Neural cell (in vitro differentiated cells): ENCODE results near the gene SERPINB4. TPM values are rescaled to one million over a fixed set of nuclear protein-coding genes. Genes with fewer than 3 reads are reported as not detected.

ENCODE experiments used
- H2AFZ ChIP-seq: fragments of 200-600, 300-800 bp; sonication (generic), shearing (Covaris generic); 2 replicates; pipeline ENCODE4 v1.6.0; 2014; ENCODE audit warnings: low read depth, mild to moderate bottlenecking, antibody characterized with exemption, low read length, moderate library complexity
- H3F3A ChIP-seq: fragments of 200-600 bp; shearing (Covaris generic); 2 replicates; pipeline ENCODE4 v1.6.1; 2016; ENCODE audit warnings: mild to moderate bottlenecking, moderate library complexity, mixed read lengths, antibody characterized with exemption, low read length; ENCODE audit not compliant: insufficient read depth, poor library complexity, severe bottlenecking
- H3K27ac ChIP-seq: fragments of 200-600, 300-800 bp; sonication (generic), shearing (Covaris generic); 2 replicates; pipeline ENCODE4 v1.5.1; 2014; ENCODE audit warnings: mild to moderate bottlenecking, low read length, moderate library complexity
- H3K27me3 ChIP-seq: fragments of 300-800, 200-600 bp; sonication (generic), shearing (Covaris generic); 2 replicates; pipeline ENCODE4 v1.6.0; 2014; ENCODE audit warnings: mild to moderate bottlenecking, low read depth, low read length, moderate library complexity; ENCODE audit not compliant: insufficient read depth
- H3K36me3 ChIP-seq: fragments of 300-800, 200-600 bp; sonication (generic), shearing (Covaris generic); 2 replicates; pipeline ENCODE4 v1.5.1; 2014; ENCODE audit warnings: mild to moderate bottlenecking, antibody characterized with exemption, low read length, moderate library complexity; ENCODE audit not compliant: insufficient read depth
- H3K4me2 ChIP-seq: fragments of 300-800, 200-600 bp; sonication (generic), shearing (Covaris generic); 2 replicates; pipeline ENCODE4 v1.6.0; 2014; ENCODE audit warnings: mild to moderate bottlenecking, low read length
- H3K4me3 ChIP-seq: fragments of 300-800, 200-600 bp; sonication (generic), shearing (Covaris generic); 2 replicates; pipeline ENCODE4 v1.5.1; 2014; ENCODE audit warnings: mild to moderate bottlenecking, low read length, moderate library complexity
- H3K79me2 ChIP-seq: fragments of 200-600 bp; shearing (Covaris generic); replicated peaks from 2 replicates; pipeline ENCODE4 v1.6.0; 2014; ENCODE audit warnings: mild to moderate bottlenecking, low read length, moderate library complexity; ENCODE audit not compliant: insufficient read depth
- H3K9ac ChIP-seq: fragments of 300-800, 200-600 bp; sonication (generic), shearing (Covaris generic); 2 replicates; pipeline ENCODE4 v1.6.1; 2016; ENCODE audit warnings: mild to moderate bottlenecking, low read length, mixed read lengths
- H3K9me2 ChIP-seq: fragments of 200-600 bp; shearing (Covaris generic); 2 replicates; pipeline ENCODE4 v1.6.1; 2016; ENCODE audit warnings: mild to moderate bottlenecking, low read length, mixed read lengths; ENCODE audit not compliant: insufficient read depth
- H3K9me3 ChIP-seq: fragments of 200-600, 300-800 bp; sonication (generic), shearing (Covaris generic); 2 replicates; pipeline ENCODE4 v1.6.1; 2016; ENCODE audit warnings: mild to moderate bottlenecking, mixed run types, low read length, moderate library complexity, mixed read lengths
- H4K20me1 ChIP-seq: fragments of 200-600 bp; shearing (Covaris generic); 2 replicates; pipeline ENCODE4 v1.6.1; 2016; ENCODE audit warnings: mild to moderate bottlenecking, mixed run types; ENCODE audit not compliant: insufficient read depth
- CTCF ChIP-seq: fragments of 450-650 bp; IDR thresholded peaks from 2 replicates; pipeline ENCODE4 v1.5.1; 2014; ENCODE audit warnings: antibody characterized with exemption, mild to moderate bottlenecking, moderate library complexity; ENCODE audit not compliant: poor library complexity, severe bottlenecking
- EP300 ChIP-seq: fragments of 450-650 bp; conservative IDR thresholded peaks from 2 replicates; pipeline ENCODE4 v1.6.1; 2014; ENCODE audit warnings: antibody characterized with exemption, mild to moderate bottlenecking, moderate library complexity; ENCODE audit not compliant: poor library complexity, severe bottlenecking
- EZH2 ChIP-seq: fragments of 200-600, 300-800 bp; shearing (Covaris generic), sonication (generic); IDR thresholded peaks from 2 replicates; pipeline ENCODE4 v1.6.1; 2014; ENCODE audit warnings: antibody characterized with exemption, low read length, borderline replicate concordance, mild to moderate bottlenecking; ENCODE audit not compliant: insufficient read depth, poor library complexity, severe bottlenecking
- MXI1 ChIP-seq: fragments of 450-650 bp; conservative IDR thresholded peaks from 2 replicates; pipeline ENCODE4 v1.6.1; 2014; ENCODE audit warnings: antibody characterized with exemption, mild to moderate bottlenecking; ENCODE audit not compliant: poor library complexity, severe bottlenecking
- POLR2AphosphoS5 ChIP-seq: IDR thresholded peaks from 2 replicates; pipeline ENCODE4 v1.6.1; 2012
- RAD21 ChIP-seq: fragments of 450-650 bp; conservative IDR thresholded peaks from 2 replicates; pipeline ENCODE4 v1.6.1; 2014; ENCODE audit warnings: antibody characterized with exemption, mild to moderate bottlenecking, moderate library complexity
- SMC3 ChIP-seq: fragments of 450-650 bp; conservative IDR thresholded peaks from 2 replicates; pipeline ENCODE4 v1.6.1; 2014; ENCODE audit warnings: antibody characterized with exemption, mild to moderate bottlenecking, moderate library complexity; ENCODE audit not compliant: poor library complexity
- TAF1 ChIP-seq: IDR thresholded peaks from 2 replicates; pipeline ENCODE4 v1.6.1; 2012; ENCODE audit warnings: low read depth
- polyA plus RNA-seq: library from polyadenylated mRNA; depleted of rRNA; stranded (reverse); fragments of >200 nt; gene quantifications from 2 replicates; pipeline ENCODE4 v1.2.3, GENCODE V29; 2014
- TF ChIP-seq, protein P1 (sequence below): IDR thresholded peaks from 2 replicates; pipeline ENCODE4 v1.6.1; 2012; ENCODE audit warnings: borderline replicate concordance

The SERPINB4 gene
- polyA plus RNA-seq, 1 donor from 2014 or later = not detected

DNA sequence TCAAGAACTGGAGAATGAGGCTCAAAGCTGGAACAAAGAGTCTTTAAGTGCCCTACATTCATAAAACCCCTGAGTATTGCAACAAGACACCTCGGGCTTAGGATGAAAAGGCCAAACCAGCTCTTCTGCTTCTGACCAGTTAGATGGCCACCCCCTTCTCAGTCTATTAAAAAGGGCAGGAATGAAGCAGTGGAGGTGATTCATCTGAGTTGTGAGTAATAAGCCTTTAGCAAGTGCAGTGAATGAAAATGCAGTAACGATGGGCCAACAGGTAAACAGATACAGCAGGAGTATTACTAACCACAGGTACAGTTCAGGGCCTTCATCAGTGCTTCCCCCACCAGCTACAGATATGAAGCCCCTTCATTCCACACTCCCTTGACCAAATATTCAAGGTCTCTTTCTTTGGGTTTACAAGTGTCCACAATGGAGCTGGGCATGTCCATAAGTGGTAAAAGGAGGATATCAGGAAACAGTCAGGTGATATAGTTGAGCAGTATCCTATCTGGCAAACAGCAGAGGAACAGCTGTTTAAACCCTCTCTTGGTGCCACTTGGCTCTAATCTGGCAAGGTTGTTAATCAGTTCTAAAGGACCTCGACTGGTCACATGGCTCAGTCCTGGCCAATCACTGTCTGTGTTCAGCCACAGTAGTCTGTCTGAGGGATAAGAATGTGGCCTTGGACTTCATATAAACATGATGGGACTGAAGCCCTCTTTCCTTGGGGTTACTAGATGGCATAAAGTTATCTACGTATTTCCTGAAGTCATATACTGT is 39.1 kb downstream of the SERPINB4 start:
- H4K20me1 ChIP-seq = no peaks in the 10 kb centered on the region
- H3F3A ChIP-seq = no peaks in the 10 kb centered on the region
- no peak overlapping the region for H2AFZ ChIP-seq
- no peaks in the 10 kb centered on the region for H3K79me2 ChIP-seq
- H3K27me3 ChIP-seq = no peaks in the 10 kb centered on the region
- TF ChIP-seq, protein P1, sequence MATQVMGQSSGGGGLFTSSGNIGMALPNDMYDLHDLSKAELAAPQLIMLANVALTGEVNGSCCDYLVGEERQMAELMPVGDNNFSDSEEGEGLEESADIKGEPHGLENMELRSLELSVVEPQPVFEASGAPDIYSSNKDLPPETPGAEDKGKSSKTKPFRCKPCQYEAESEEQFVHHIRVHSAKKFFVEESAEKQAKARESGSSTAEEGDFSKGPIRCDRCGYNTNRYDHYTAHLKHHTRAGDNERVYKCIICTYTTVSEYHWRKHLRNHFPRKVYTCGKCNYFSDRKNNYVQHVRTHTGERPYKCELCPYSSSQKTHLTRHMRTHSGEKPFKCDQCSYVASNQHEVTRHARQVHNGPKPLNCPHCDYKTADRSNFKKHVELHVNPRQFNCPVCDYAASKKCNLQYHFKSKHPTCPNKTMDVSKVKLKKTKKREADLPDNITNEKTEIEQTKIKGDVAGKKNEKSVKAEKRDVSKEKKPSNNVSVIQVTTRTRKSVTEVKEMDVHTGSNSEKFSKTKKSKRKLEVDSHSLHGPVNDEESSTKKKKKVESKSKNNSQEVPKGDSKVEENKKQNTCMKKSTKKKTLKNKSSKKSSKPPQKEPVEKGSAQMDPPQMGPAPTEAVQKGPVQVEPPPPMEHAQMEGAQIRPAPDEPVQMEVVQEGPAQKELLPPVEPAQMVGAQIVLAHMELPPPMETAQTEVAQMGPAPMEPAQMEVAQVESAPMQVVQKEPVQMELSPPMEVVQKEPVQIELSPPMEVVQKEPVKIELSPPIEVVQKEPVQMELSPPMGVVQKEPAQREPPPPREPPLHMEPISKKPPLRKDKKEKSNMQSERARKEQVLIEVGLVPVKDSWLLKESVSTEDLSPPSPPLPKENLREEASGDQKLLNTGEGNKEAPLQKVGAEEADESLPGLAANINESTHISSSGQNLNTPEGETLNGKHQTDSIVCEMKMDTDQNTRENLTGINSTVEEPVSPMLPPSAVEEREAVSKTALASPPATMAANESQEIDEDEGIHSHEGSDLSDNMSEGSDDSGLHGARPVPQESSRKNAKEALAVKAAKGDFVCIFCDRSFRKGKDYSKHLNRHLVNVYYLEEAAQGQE = no peak
- TF ChIP-seq EP300 = no peak
- no peak overlapping the region for H3K27ac ChIP-seq
- no peaks in the 10 kb centered on the region for H3K9me3 ChIP-seq
- H3K4me3 ChIP-seq = no peak overlapping the region
- no peak overlapping the region for H3K9ac ChIP-seq
- H3K36me3 ChIP-seq = no peaks in the 10 kb centered on the region
- H3K9me2 ChIP-seq = no peaks in the 10 kb centered on the region
- H3K4me2 ChIP-seq = no peak overlapping the region

DNA sequence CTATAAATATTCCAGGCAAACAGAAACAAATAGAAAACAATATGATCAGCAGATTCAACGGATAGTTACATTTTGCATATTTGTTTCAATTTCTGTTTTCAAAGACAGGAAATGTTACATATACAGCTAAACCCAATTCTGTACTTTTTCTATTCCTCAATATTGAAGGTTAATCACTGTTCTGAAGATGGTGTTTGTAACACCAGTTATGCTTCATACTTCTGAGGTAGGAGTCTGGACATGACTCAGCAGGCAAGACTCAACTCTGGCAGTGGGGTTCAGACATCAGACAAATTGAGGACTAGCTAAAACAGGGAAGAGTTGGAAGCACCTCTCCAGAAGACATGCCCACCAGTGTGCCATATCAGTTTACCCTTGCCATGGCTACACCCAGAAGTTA is 40.3 kb downstream of the SERPINB4 start:
- no peak for TF ChIP-seq EZH2
- no peak for TF ChIP-seq SMC3
- TF ChIP-seq MXI1 = no peak
- no peak for TF ChIP-seq EP300
- no peak for TF ChIP-seq POLR2AphosphoS5
- TF ChIP-seq TAF1 = no peak
- TF ChIP-seq, protein P1 = no peak
- TF ChIP-seq RAD21 = no peak
- no peak for TF ChIP-seq CTCF
- Histone ChIP-seq H3K4me2 (no peak overlapping the region), H3K9ac (no peak overlapping the region), H3K36me3 (no peaks in the 10 kb centered on the region), H3K4me3 (no peak overlapping the region), H3K9me3 (no peaks in the 10 kb centered on the region), H3F3A (no peaks in the 10 kb centered on the region), H4K20me1 (no peaks in the 10 kb centered on the region), H3K79me2 (no peaks in the 10 kb centered on the region), H2AFZ (no peak overlapping the region), H3K27me3 (no peaks in the 10 kb centered on the region), H3K27ac (no peak overlapping the region), H3K9me2 (no peaks in the 10 kb centered on the region)
